ENCODE data around the gene STRN.

DNA sequence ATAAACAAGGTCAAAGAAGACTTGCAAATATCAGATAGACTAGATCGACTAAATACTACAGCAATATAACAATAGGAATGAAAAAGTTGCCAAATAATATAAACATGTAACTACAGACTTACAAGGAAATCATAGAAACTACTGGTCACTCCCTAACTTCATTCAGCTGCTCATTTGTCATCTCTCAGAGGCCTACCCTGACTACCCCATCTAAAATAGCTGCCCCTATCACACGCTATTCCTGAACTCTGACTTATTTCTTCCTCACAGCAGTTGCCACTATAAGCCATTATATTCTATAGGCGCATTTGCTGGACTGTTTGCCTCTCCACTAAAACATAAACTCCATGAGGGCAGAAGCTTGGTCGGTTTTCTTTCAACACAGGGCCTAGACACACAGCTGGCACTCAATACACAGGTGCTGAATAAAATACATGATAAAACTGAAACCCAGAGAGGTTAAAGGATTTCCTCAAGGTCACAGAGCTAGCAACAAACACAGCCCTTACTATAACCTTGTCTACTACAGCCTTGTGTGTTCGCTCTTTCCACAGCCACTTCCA is 1.8 kb downstream of the STRN start:
- TF ChIP-seq, protein P1, sequence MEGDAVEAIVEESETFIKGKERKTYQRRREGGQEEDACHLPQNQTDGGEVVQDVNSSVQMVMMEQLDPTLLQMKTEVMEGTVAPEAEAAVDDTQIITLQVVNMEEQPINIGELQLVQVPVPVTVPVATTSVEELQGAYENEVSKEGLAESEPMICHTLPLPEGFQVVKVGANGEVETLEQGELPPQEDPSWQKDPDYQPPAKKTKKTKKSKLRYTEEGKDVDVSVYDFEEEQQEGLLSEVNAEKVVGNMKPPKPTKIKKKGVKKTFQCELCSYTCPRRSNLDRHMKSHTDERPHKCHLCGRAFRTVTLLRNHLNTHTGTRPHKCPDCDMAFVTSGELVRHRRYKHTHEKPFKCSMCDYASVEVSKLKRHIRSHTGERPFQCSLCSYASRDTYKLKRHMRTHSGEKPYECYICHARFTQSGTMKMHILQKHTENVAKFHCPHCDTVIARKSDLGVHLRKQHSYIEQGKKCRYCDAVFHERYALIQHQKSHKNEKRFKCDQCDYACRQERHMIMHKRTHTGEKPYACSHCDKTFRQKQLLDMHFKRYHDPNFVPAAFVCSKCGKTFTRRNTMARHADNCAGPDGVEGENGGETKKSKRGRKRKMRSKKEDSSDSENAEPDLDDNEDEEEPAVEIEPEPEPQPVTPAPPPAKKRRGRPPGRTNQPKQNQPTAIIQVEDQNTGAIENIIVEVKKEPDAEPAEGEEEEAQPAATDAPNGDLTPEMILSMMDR (IDR thresholded peaks at IDR 0.05): no peak
- TF ChIP-seq POLR2A (IDR thresholded peaks at IDR 0.05): no peak
